Hematopoietic multipotent progenitor cell treated with erythropoietin and hydrocortisone succinate and interleukin-3 and kit ligand, for 15 days (in vitro differentiated cells): ENCODE data around the gene LUC7L.
"Not testable (repeated sequence)": the region's sequence is repeated elsewhere in the genome, so short reads cannot be mapped to it uniquely, and the experiment has no call there.

Source experiments
- DNase-seq: peaks from one replicate; pipeline ENCODE4 v3.0.0-alpha.2; 2015; ENCODE audit warnings: low spot score

LUC7L gene

GRCh38 chr16:179211-180092 lies 49.8 kb downstream of the LUC7L start:
- DNase-seq, result peak; percentile 89

DNA sequence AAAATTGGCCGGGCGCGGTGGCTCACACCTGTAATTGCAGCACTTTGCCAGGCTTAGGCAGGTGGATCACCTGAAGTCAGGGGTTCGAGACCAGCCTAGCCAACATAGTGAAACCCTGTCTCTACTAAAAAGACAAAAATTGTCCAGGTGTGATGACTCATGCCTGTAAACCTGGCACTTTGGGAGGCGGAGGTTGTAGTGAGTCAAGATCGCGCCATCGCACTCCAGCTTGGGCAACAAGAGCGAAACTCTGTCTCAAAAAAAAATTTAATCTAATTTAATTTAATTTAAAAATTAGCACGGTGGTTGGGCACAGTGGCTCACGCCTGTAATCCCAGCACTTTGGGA lies 50.6 kb downstream of the LUC7L start:
- peak; percentile 86 for DNase-seq

DNA sequence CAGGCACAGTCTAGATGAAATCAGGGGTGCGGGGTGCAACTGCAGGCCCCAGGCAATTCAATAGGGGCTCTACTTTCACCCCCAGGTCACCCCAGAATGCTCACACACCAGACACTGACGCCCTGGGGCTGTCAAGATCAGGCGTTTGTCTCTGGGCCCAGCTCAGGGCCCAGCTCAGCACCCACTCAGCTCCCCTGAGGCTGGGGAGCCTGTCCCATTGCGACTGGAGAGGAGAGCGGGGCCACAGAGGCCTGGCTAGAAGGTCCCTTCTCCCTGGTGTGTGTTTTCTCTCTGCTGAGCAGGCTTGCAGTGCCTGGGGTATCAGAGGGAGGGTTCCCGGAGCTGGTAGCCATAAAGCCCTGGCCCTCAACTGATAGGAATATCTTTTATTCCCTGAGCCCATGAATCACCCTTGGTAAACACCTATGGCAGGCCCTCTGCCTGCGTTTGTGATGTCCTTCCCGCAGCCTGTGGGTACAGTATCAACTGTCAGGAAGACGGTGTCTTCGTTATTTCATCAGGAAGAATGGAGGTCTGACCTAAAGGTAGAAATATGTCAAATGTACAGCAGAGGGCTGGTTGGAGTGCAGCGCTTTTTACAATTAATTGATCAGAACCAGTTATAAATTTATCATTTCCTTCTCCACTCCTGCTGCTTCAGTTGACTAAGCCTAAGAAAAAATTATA lies 51.1 kb downstream of the LUC7L start:
- DNase-seq, result peak; percentile 87

GRCh38 chr16:177394-177822 lies 51.8 kb downstream of the LUC7L start:
- DNase-seq, result peak; percentile 70

DNA sequence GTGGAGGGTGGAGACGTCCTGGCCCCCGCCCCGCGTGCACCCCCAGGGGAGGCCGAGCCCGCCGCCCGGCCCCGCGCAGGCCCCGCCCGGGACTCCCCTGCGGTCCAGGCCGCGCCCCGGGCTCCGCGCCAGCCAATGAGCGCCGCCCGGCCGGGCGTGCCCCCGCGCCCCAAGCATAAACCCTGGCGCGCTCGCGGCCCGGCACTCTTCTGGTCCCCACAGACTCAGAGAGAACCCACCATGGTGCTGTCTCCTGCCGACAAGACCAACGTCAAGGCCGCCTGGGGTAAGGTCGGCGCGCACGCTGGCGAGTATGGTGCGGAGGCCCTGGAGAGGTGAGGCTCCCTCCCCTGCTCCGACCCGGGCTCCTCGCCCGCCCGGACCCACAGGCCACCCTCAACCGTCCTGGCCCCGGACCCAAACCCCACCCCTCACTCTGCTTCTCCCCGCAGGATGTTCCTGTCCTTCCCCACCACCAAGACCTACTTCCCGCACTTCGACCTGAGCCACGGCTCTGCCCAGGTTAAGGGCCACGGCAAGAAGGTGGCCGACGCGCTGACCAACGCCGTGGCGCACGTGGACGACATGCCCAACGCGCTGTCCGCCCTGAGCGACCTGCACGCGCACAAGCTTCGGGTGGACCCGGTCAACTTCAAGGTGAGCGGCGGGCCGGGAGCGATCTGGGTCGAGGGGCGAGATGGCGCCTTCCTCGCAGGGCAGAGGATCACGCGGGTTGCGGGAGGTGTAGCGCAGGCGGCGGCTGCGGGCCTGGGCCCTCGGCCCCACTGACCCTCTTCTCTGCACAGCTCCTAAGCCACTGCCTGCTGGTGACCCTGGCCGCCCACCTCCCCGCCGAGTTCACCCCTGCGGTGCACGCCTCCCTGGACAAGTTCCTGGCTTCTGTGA lies 52.5 kb downstream of the LUC7L start, which contains the start of gene HBA1:
Gene HBA1 (plus strand): TSS at position 204 of the 906 bp plus-strand sequence. CDS start 37 bp downstream, at position 241.
- DNase-seq, result not testable (repeated sequence)

DNA sequence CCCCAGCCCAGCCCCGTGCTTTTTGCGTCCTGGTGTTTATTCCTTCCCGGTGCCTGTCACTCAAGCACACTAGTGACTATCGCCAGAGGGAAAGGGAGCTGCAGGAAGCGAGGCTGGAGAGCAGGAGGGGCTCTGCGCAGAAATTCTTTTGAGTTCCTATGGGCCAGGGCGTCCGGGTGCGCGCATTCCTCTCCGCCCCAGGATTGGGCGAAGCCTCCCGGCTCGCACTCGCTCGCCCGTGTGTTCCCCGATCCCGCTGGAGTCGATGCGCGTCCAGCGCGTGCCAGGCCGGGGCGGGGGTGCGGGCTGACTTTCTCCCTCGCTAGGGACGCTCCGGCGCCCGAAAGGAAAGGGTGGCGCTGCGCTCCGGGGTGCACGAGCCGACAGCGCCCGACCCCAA lies 53.2 kb downstream of the LUC7L start:
- not testable (repeated sequence) for DNase-seq

- peak; percentile 89 for DNase-seq
Measured at GRCh38 chr16:175011-175949, 54.0 kb downstream of the LUC7L start.

DNA sequence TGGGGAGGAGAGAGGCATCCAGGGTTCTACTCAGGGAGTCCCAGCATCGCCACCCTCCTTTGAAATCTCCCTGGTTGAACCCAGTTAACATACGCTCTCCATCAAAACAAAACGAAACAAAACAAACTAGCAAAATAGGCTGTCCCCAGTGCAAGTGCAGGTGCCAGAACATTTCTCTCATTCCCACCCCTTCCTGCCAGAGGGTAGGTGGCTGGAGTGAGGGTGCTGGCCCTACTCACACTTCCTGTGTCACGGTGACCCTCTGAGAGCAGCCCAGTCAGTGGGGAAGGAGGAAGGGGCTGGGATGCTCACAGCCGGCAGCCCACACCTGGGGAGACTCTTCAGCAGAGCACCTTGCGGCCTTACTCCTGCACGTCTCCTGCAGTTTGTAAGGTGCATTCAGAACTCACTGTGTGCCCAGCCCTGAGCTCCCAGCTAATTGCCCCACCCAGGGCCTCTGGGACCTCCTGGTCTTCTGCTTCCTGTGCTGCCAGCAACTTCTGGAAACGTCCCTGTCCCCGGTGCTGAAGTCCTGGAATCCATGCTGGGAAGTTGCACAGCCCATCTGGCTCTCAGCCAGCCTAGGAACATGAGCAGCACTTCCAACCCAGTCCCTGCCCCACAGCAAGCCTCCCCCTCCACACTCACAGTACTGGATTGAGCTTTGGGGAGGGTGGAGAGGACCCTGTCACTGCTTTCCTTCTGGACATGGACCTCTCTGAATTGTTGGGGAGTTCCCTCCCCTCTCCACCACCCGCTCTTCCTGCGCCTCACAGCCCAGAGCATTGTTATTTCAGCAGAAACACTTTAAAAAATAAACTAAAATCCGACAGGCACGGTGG lies 55.1 kb downstream of the LUC7L start:
- DNase-seq, result peak; percentile 92

DNA sequence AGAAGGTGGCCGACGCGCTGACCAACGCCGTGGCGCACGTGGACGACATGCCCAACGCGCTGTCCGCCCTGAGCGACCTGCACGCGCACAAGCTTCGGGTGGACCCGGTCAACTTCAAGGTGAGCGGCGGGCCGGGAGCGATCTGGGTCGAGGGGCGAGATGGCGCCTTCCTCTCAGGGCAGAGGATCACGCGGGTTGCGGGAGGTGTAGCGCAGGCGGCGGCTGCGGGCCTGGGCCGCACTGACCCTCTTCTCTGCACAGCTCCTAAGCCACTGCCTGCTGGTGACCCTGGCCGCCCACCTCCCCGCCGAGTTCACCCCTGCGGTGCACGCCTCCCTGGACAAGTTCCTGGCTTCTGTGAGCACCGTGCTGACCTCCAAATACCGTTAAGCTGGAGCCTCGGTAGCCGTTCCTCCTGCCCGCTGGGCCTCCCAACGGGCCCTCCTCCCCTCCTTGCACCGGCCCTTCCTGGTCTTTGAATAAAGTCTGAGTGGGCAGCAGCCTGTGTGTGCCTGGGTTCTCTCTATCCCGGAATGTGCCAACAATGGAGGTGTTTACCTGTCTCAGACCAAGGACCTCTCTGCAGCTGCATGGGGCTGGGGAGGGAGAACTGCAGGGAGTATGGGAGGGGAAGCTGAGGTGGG lies 55.9 kb downstream of the LUC7L start:
- DNase-seq, result peak; percentile 67

DNA sequence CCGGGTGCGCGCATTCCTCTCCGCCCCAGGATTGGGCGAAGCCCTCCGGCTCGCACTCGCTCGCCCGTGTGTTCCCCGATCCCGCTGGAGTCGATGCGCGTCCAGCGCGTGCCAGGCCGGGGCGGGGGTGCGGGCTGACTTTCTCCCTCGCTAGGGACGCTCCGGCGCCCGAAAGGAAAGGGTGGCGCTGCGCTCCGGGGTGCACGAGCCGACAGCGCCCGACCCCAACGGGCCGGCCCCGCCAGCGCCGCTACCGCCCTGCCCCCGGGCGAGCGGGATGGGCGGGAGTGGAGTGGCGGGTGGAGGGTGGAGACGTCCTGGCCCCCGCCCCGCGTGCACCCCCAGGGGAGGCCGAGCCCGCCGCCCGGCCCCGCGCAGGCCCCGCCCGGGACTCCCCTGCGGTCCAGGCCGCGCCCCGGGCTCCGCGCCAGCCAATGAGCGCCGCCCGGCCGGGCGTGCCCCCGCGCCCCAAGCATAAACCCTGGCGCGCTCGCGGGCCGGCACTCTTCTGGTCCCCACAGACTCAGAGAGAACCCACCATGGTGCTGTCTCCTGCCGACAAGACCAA lies 56.8 kb downstream of the LUC7L start, which contains the start of gene HBA2:
Gene HBA2 (plus strand): TSS at position 503 of the 568 bp plus-strand sequence. CDS start 37 bp downstream, at position 540.
- DNase-seq, result not testable (repeated sequence)

DNA sequence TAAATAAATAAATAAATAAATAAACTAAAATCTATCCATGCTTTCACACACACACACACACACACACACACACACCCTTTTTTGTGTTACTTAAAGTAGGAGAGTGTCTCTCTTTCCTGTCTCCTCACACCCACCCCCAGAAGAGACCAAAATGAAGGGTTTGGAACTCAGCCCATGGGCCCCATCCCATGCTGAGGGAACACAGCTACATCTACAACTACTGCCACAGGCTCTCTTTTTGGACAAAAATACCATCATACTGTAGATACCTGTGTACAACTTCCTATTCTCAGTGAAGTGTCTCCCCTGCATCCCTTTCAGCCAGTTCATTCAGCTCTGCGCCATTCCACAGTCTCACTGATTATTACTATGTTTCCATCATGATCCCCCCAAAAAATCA lies 58.5 kb downstream of the LUC7L start:
- peak; percentile 50 for DNase-seq

DNA sequence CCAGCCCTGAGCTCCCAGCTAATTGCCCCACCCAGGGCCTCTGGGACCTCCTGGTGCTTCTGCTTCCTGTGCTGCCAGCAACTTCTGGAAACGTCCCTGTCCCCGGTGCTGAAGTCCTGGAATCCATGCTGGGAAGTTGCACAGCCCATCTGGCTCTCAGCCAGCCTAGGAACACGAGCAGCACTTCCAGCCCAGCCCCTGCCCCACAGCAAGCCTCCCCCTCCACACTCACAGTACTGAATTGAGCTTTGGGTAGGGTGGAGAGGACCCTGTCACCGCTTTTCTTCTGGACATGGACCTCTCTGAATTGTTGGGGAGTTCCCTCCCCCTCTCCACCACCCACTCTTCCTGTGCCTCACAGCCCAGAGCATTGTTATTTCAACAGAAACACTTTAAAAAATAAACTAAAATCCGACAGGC lies 59.2 kb downstream of the LUC7L start:
- peak; percentile 69 for DNase-seq

DNA sequence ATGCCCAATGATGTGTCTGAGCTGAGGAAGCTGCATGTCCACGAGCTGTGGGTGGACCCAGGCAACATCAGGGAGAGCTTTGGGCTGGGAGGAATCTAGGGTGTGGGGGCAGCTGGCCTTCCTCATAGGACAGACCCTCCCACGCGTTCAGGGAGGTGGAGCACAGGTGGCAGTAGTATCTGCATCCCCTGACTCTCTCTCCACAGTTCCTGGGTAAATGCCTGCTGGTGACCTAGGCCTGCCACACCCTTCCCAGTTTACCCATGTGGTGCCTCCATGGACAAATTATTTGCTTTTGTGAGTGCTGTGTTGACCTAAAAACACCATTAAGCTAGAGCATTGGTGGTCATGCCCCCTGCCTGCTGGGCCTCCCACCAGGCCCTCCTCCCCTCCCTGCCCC lies 60.2 kb downstream of the LUC7L start:
- peak; percentile 56 for DNase-seq

DNA sequence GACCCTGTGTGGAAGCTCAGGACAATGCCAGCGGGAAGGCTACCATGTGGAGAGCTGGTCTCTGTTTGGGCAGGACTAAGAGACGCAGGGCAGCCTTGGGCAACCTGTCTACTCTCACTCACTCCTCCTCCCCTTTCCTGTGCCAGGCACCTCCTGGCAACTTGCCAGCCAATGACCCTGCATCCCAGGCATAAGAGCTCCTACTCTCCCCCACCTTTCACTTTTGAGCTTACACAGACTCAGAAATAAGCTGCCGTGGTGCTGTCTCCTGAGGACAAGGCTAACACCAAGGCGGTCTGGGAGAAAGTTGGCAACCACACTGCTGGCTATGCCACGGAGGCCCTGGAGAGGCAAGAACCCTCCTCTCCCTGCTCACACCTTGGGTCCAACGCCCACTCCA lies 60.8 kb downstream of the LUC7L start:
- DNase-seq, result peak; percentile 86

DNA sequence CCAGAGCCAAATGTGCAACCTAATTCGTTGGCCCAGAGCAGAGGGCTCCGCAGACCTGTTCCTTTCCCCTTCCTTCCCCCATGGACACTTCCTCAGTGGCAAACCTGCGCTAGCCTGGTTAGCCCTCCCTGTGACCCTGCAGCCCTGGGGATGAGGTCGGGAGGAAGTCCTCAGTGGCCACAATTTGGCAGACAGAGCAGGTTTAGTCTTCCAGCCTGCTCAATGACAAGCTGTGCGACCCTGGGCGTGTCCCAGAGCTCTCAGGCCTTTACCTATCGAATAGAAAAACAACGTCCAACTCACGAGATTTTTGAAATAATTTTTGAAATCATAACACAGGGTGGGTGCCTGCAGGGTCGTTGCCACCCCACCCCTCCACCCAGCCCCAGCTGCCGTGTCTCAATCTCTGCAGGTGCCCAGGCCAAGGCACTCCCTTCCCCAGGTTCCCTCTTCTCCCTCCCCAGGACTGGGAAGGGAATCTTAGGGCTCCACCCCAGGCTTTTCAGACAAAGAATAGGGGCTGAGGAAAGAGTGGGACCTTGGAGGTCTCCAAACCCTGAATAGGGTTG lies 62.0 kb downstream of the LUC7L start:
- peak; percentile 54 for DNase-seq

- DNase-seq, result no peak
Measured at GRCh38 chr16:166375-167121, 62.7 kb downstream of the LUC7L start.

DNA sequence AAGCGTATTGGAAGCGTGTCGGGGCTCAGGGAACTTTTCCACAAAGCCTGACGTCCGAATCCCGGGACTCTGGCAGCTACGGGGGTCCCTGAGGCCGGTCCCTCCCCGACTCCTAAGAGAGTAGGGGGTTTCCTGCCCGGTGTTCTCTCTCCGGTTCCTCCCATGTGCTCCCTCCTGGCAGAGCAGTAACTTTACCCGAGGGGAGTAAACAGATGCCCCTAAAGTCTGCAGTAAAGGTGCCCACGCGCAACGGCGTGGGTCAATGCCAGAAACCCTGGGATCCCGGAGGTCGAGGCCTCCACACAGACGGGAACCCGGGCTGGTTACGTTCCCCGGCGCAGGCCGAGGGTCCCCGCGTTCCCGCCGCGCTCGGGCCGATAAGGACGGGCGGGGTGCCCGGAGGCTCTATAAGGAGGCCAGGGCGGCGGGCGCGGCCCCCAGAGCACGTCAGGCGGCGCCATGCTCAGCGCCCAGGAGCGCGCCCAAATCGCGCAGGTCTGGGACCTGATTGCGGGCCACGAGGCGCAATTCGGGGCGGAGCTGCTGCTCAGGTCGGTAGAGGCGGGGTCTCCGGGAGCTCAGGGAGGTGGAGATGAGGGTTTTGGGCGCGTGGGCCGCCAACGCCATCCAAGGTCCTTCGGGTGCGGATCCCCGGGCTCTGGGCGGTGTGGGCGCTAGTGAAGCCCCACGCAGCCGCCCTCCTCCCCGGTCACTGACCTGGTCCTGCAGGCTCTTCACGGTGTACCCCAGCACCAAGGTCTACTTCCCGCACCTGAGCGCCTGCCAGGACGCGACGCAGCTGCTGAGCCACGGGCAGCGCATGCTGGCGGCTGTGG lies 63.5 kb downstream of the LUC7L start, which contains the start of gene HBM:
Gene HBM (plus strand): TSS at position 440 of the 836 bp plus-strand sequence. CDS start 20 bp downstream, at position 460.
- DNase-seq, result peak; percentile 85
